ENCODE measurements around the gene TTBK2. TPM values are rescaled to one million over a fixed set of nuclear protein-coding genes. Genes with fewer than 3 reads are reported as not detected.

TTBK2 gene
- total RNA-seq, 4 donors from 2014 or later: 6.0 to 16.2 (median 11.9) TPM

DNA sequence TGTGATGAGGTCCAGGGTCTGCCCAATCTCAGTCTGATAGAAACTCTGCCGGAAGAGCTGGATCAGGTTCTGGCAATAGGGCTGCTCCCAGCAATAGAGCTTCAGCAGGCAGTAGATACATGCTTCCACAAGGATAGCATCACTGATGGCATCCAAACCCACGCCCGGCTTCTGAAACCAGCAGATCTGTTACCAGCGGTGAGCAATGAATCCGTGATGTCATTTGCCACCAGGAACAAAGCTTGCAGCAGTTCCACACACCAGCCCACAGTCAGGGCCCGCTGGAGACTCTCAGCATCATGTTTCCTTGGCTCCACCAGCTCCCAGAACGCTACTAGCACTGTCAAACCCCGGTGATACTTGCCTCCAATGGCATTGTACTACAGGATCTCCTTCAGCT, 19.3 kb upstream of the TTBK2 start:
- DNase-seq (ENCODE audit: low spot score in 2 of 2): no peak
- TF ChIP-seq, protein P1, sequence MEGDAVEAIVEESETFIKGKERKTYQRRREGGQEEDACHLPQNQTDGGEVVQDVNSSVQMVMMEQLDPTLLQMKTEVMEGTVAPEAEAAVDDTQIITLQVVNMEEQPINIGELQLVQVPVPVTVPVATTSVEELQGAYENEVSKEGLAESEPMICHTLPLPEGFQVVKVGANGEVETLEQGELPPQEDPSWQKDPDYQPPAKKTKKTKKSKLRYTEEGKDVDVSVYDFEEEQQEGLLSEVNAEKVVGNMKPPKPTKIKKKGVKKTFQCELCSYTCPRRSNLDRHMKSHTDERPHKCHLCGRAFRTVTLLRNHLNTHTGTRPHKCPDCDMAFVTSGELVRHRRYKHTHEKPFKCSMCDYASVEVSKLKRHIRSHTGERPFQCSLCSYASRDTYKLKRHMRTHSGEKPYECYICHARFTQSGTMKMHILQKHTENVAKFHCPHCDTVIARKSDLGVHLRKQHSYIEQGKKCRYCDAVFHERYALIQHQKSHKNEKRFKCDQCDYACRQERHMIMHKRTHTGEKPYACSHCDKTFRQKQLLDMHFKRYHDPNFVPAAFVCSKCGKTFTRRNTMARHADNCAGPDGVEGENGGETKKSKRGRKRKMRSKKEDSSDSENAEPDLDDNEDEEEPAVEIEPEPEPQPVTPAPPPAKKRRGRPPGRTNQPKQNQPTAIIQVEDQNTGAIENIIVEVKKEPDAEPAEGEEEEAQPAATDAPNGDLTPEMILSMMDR (IDR thresholded peaks at IDR 0.05): no peak
- TF ChIP-seq POLR2A (IDR thresholded peaks at IDR 0.05): no peak
- intact Hi-C loops (cut with DNase I; ENCODE audit: low total_unique reads): no loop called here
- 90 to 92% methylated on average over 8 of the region's 8 CpGs for WGBS, 2 donors
- no peak overlapping the region for H3K4me3 ChIP-seq (ENCODE audit: low read depth, poor library complexity, severe bottlenecking)

DNA sequence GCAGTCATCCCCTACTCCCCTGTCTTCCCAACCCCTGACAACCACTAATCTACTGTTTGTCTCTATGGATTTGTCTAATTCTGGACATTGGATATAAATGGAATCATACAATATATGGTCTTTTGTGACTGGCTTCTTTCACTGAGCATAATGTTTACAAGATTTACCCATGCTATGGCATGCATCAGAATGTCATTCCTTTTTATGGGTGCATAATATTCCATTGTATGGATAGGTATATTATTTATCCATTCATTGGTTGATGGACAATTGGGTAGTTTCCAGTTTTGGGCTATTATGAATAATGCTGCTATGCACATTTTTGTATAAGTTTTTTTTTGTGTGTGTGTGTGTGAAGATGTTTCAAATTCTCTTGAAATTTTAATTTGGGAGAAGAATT, 16.6 kb upstream of the TTBK2 start:
- TF ChIP-seq POLR2A (IDR thresholded peaks at IDR 0.05): no peak
- TF ChIP-seq, protein P1 (IDR thresholded peaks at IDR 0.05): no peak
- intact Hi-C loops (cut with DNase I; ENCODE audit: low total_unique reads): no loop called here
- no peak for DNase-seq (ENCODE audit: low spot score in 2 of 2)
- H3K4me3 ChIP-seq (ENCODE audit: low read depth, poor library complexity, severe bottlenecking): no peak overlapping the region

DNA sequence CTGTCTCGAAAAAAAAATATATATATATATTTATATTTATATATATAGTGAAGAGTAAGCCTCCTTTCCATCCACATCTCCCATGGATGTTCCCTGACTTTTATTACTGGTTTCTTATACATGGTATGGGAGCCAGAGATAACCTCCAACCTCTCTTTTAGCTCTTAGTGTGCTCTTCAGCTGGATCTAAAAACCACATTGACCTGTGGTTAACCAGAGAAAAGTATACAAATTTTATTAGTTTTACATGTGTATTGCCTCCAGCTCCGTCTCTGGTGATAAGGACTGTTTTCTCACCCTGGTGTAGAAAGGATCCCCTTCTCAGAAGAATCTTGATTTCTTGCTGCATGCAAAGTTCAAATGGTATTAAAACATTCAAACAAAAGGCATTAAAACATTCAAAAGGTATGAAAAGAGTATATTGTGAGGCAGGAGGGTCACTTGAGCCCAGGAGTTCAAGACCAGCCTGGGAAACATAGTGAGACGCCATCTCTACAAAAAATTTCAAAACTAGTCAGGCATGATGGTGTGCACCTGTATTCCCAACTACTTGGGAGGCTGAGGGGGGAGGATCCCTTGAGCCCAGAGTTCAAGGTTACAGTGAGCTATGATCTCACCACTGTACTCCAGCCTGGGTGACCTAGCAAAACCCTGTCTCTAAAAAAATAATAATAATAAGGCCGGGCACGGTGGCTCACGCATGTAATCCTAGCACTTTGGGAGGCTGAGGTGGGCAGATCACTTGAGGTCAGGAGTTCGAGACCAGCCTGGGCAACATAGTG, 13.5 kb upstream of the TTBK2 start:
- WGBS, 2 donors: 79 to 80% methylated on average over 7 of the region's 7 CpGs
- no peak overlapping the region for H3K4me3 ChIP-seq (ENCODE audit: low read depth, poor library complexity, severe bottlenecking)
- no peak for DNase-seq (ENCODE audit: low spot score in 2 of 2)
- intact Hi-C loops (cut with DNase I; ENCODE audit: low total_unique reads): no loop called here
- no peak for TF ChIP-seq POLR2A (IDR thresholded peaks at IDR 0.05)
- TF ChIP-seq, protein P1 (IDR thresholded peaks at IDR 0.05): no peak

DNA sequence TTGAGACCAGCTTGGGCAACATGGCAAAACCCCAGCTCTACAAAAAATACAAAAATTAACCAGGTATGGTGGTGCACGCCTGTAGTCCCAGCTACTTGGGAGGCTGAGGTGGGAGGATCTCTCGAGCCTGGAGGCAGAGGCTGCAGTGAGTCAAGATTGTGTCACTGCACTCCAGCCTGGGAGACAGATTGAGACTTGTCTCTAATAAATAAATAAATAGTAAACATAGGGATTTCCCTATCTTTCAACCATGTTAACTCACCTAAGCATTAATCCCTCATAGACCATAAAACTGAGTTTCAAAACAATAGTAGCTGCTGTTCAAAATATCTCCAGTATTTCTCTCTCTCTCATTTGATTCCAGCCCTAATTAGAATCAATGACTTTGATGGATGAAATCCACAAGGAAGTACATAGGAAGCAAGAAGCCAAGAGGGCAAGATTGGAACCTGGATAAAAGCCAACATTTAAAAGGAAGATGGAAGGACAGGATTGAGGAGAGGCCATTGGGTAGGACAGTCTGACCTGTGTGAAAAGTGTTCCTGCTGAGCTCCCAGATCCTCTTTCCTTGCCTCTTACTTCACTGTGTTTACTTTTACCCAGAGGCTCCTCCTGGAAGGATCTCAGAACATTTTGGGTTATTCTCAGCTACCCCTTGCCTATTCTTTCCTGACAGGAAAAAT, 12.4 kb upstream of the TTBK2 start:
- no peak for DNase-seq (ENCODE audit: low spot score in 2 of 2)
- TF ChIP-seq, protein P1 (IDR thresholded peaks at IDR 0.05): no peak
- WGBS, 2 donors: 89 to 93% methylated on average over 2 of the region's 2 CpGs
- intact Hi-C loops (cut with DNase I; ENCODE audit: low total_unique reads): no loop called here
- H3K4me3 ChIP-seq (ENCODE audit: low read depth, poor library complexity, severe bottlenecking): no peak overlapping the region

DNA sequence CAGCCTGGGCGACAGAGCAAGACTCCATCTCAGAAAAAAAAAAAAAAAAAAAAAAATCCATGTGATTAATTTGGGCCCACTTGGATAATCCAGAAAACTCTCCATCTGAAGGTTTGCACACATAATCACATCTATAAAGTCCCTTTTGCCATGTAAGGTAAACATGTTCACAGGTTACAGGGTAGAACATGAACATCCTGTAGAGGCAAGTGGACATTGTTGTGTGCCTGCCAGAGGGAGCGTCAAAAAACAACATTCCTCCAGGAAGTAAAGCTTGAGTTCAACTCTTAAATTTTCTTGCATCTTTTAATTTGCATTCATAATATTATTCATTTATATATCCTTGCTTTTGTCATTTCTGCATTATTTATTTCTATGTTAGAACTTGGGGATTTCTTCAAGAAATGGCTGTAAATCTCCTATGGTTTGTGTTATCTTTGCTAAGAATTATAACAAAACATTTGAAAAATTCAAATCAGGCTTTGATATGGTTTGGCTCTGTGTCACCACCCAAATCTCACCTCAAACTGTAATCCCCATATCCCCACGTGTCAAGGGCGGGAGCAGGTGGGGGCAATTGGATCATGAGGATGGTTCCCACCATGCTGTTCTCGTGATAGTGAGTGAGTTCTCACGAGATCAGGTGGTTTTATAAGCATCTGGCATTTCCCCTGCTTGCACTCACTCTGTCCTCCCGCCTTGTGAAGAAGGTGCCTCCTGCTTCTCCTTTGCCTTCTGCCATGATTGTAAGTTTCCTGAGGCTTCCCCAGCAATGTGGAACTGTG, 11.3 kb upstream of the TTBK2 start:
- DNase-seq (ENCODE audit: low spot score in 2 of 2): no peak
- TF ChIP-seq, protein P1 (IDR thresholded peaks at IDR 0.05): no peak
- no peak for TF ChIP-seq POLR2A (IDR thresholded peaks at IDR 0.05)
- 65 to 66% methylated on average over 7 of the region's 7 CpGs for whole genome bisulfite sequencing, 2 donors
- H3K4me3 ChIP-seq (ENCODE audit: low read depth, poor library complexity, severe bottlenecking): no peak overlapping the region
- intact Hi-C loops (cut with DNase I; ENCODE audit: low total_unique reads): no loop called here
